Measurements from ENCODE around the gene MS4A3. TPM values are rescaled to one million over a fixed set of nuclear protein-coding genes. Genes with fewer than 3 reads are reported as not detected.
"Not testable (repeated sequence)": the region's sequence is repeated elsewhere in the genome, so short reads cannot be mapped to it uniquely, and the experiment has no call there.

The MS4A3 gene
- polyA plus RNA-seq, 4 donors, result 0.19 to 1.1 (median 0.66) TPM

- DNase-seq (ENCODE audit: low read depth in 4 of 4, low spot score in 2 of 4), result no peak
Measured at GRCh38 chr11:60088364-60088763, 31.9 kb downstream of the MS4A3 start, which contains the start of gene MS4A2. Gene MS4A2, plus strand, starts transcription at chr11:60088664. Its CDS starts 102 bp downstream, at chr11:60088766.

GRCh38 chr11:60095477-60096120, 39.1 kb downstream of the MS4A3 start:
- DNase-seq (ENCODE audit: low read depth in 4 of 4, low spot score in 2 of 4), result no peak

GRCh38 chr11:60097189-60097588, 40.7 kb downstream of the MS4A3 start:
- no peak for DNase-seq (ENCODE audit: low read depth in 4 of 4, low spot score in 2 of 4)

GRCh38 chr11:60098508-60098907, 42.0 kb downstream of the MS4A3 start:
- no peak for DNase-seq (ENCODE audit: low read depth in 4 of 4, low spot score in 2 of 4)

- no peak for DNase-seq (ENCODE audit: low read depth in 4 of 4, low spot score in 2 of 4)
Measured at GRCh38 chr11:60100516-60100915, 44.1 kb downstream of the MS4A3 start.

- not testable (repeated sequence) for DNase-seq (ENCODE audit: low read depth in 4 of 4, low spot score in 2 of 4)
Measured at GRCh38 chr11:60101368-60101767, 44.9 kb downstream of the MS4A3 start.

GRCh38 chr11:60104471-60105115, 48.1 kb downstream of the MS4A3 start:
- DNase-seq (ENCODE audit: low read depth in 4 of 4, low spot score in 2 of 4), result not testable (repeated sequence)

GRCh38 chr11:60108631-60109030, 52.2 kb downstream of the MS4A3 start:
- not testable (repeated sequence) for DNase-seq (ENCODE audit: low read depth in 4 of 4, low spot score in 2 of 4)

GRCh38 chr11:60111793-60112192, 55.3 kb downstream of the MS4A3 start:
- DNase-seq (ENCODE audit: low read depth in 4 of 4, low spot score in 2 of 4), result no peak

GRCh38 chr11:60116996-60117790, 60.7 kb downstream of the MS4A3 start:
- DNase-seq (ENCODE audit: low read depth in 4 of 4, low spot score in 2 of 4), result no peak

GRCh38 chr11:60118338-60118737, 61.9 kb downstream of the MS4A3 start:
- no peak for DNase-seq (ENCODE audit: low read depth in 4 of 4, low spot score in 2 of 4)

- DNase-seq (ENCODE audit: low read depth in 4 of 4, low spot score in 2 of 4), result no peak
Measured at GRCh38 chr11:60119710-60120109, 63.2 kb downstream of the MS4A3 start.

Other genes starting within 250 kb of the MS4A3 start
- gene MRPL16, start 245.9 kb upstream of the MS4A3 start, polyA plus RNA-seq (ENCODE audit: insufficient read length in 4 of 4), result 10 to 100 TPM; 60.0 to 66.8 (median 61.6) TPM
- under 1 TPM in 2 of 4 donors, not detected in 2; 0.11 to 0.21 TPM for gene CBLIF, start 211.2 kb upstream of the MS4A3 start, polyA plus RNA-seq (ENCODE audit: insufficient read length in 4 of 4)
- under 1 TPM in 1 of 4 donors, not detected in 3; 0.30 TPM for gene TCN1, start 190.2 kb upstream of the MS4A3 start, polyA plus RNA-seq (ENCODE audit: insufficient read length in 4 of 4)
- gene OOSP3, start 177.9 kb upstream of the MS4A3 start, polyA plus RNA-seq (ENCODE audit: insufficient read length in 4 of 4), result under 1 TPM in 2 of 4 donors, not detected in 2; 0.18 to 0.21 TPM
- under 1 TPM in 2 of 4 donors, not detected in 2; 0.31 to 0.33 TPM for gene OOSP1, start 118.2 kb upstream of the MS4A3 start, polyA plus RNA-seq (ENCODE audit: insufficient read length in 4 of 4)
- gene OOSP4A, start 92.6 kb upstream of the MS4A3 start, polyA plus RNA-seq (ENCODE audit: insufficient read length in 4 of 4), result under 1 TPM in 1 of 4 donors, not detected in 3; 0.27 TPM
- not detected for gene OOSP4B, start 39.5 kb upstream of the MS4A3 start, polyA plus RNA-seq (ENCODE audit: insufficient read length in 4 of 4)
- not detected for gene OOSP2, start 16.3 kb upstream of the MS4A3 start, polyA plus RNA-seq (ENCODE audit: insufficient read length in 4 of 4)
- gene MS4A2, start 32.0 kb downstream of the MS4A3 start, polyA plus RNA-seq (ENCODE audit: insufficient read length in 4 of 4), result under 1 TPM; 0.05 to 0.11 (median 0.09) TPM
- 10 to 100 TPM; 10.8 to 20.2 (median 15.0) TPM for gene MS4A6A, start 126.4 kb downstream of the MS4A3 start, polyA plus RNA-seq (ENCODE audit: insufficient read length in 4 of 4)
- 1 to 10 TPM in 2 of 4 donors, under 1 TPM in 2; 0.92 to 1.4 (median 1.0) TPM for gene MS4A4E, start 186.5 kb downstream of the MS4A3 start, polyA plus RNA-seq (ENCODE audit: insufficient read length in 4 of 4)
- 1 to 10 TPM; 4.6 to 7.8 (median 6.3) TPM for gene MS4A4A, start 224.0 kb downstream of the MS4A3 start, polyA plus RNA-seq (ENCODE audit: insufficient read length in 4 of 4)

All from left renal cortex interstitium (tissue), 4 donors.